ENCODE results near the gene DNHD1. TPM values are rescaled to one million over a fixed set of nuclear protein-coding genes. Genes with fewer than 3 reads are reported as not detected.

The DNHD1 gene
- total and polyA plus RNA-seq, 2 of the 13 experiments (the other 11 are each of a cell fraction or from before 2014, with no cell fraction given) = 2.7 to 9.3 TPM

GRCh38 chr11:6606471-6607189 lies 109.5 kb downstream of the DNHD1 start (continued):
- TF ChIP-seq ARID4A (CRISPR knock-in tag; IDR thresholded peaks at IDR 0.05; ENCODE audit: borderline replicate concordance) (peak; percentile 75; the same call in 1 of the 2 replicates), ZMYM4 (CRISPR knock-in tag; IDR thresholded peaks at IDR 0.05) (peak; percentile 60; the same call in 1 of the 2 replicates), MED1 (CRISPR knock-in tag; IDR thresholded peaks at IDR 0.05) (peak; percentile 50; the same call in 1 of the 2 replicates), ZNF33A (CRISPR knock-in tag; IDR thresholded peaks at IDR 0.05; ENCODE audit: borderline replicate concordance) (no peak), ZNF83 (CRISPR knock-in tag; IDR thresholded peaks at IDR 0.05; ENCODE audit: borderline replicate concordance) (no peak), ARHGAP35 (CRISPR knock-in tag; IDR thresholded peaks at IDR 0.05; ENCODE audit: borderline replicate concordance) (0 out of 2 replicates have a peak, but pooled peaks have one; percentile 56), KAT8 (CRISPR knock-in tag; IDR thresholded peaks at IDR 0.05) (peak; percentile 61; the same call in 1 of the 2 replicates), ZNF687 (CRISPR knock-in tag; IDR thresholded peaks at IDR 0.05) (peak; percentile 77), ZUFSP (CRISPR knock-in tag; IDR thresholded peaks at IDR 0.05; ENCODE audit: borderline replicate concordance) (no peak), ZNF180 (CRISPR knock-in tag; IDR thresholded peaks at IDR 0.05; ENCODE audit: borderline replicate concordance, low read depth) (no peak), ZNF503 (CRISPR knock-in tag; IDR thresholded peaks at IDR 0.05) (no peak), RCOR2 (CRISPR knock-in tag; IDR thresholded peaks at IDR 0.05) (0 out of 2 replicates have a peak, but pooled peaks have one; percentile 21), ZFY (CRISPR knock-in tag; IDR thresholded peaks at IDR 0.05) (peak; percentile 61), SOX6 (IDR thresholded peaks at IDR 0.05) (no peak), SOX6 (CRISPR knock-in tag; IDR thresholded peaks at IDR 0.05) (peak; percentile 23; the same call in 1 of the 2 replicates), RNF2 (conservative IDR thresholded peaks at IDR 0.05; ENCODE audit: low read depth) (no peak), HMG20B (CRISPR knock-in tag; conservative IDR thresholded peaks at IDR 0.05) (no peak)

All from HepG2 (cell line).